GM12875 (cell line): ENCODE results near the gene TRIM17.

Source experiments
- H3K4me3 ChIP-seq: one replicate; pipeline ENCODE4 v1.5.1; 2011; ENCODE audit warnings: low read depth, low read length, control low read depth
- CTCF ChIP-seq: IDR thresholded peaks from 2 replicates; pipeline ENCODE4 v1.5.1; 2011; ENCODE audit warnings: low read depth, mild to moderate bottlenecking, control low read depth, inconsistent platforms, low read length, moderate library complexity, borderline replicate concordance; ENCODE audit not compliant: insufficient read depth

Gene TRIM17

GRCh38 chr1:228393811-228394570 lies 22.7 kb downstream of the TRIM17 start:
- H3K4me3 ChIP-seq: no peak overlapping the region

GRCh38 chr1:228393268-228393701 lies 23.4 kb downstream of the TRIM17 start:
- no peak for TF ChIP-seq CTCF
- no peak overlapping the region for H3K4me3 ChIP-seq

More at GRCh38 chr1:228393811-228394570, 22.7 kb downstream of the TRIM17 start:
- TF ChIP-seq CTCF: no peak

- no peak overlapping the region for H3K4me3 ChIP-seq
- no peak for TF ChIP-seq CTCF
Observed at GRCh38 chr1:228392111-228392936, 24.3 kb downstream of the TRIM17 start.

GRCh38 chr1:228391411-228392020 lies 25.1 kb downstream of the TRIM17 start:
- H3K4me3 ChIP-seq: no peak overlapping the region
- no peak for TF ChIP-seq CTCF

GRCh38 chr1:228390649-228391048 lies 26.0 kb downstream of the TRIM17 start:
- no peak overlapping the region for H3K4me3 ChIP-seq
- no peak for TF ChIP-seq CTCF

- no peak overlapping the region for H3K4me3 ChIP-seq
- no peak for TF ChIP-seq CTCF
Observed at GRCh38 chr1:228387321-228387720, 29.3 kb downstream of the TRIM17 start.
